HepG2 (cell line): ENCODE results near the gene UBR3. TPM values are rescaled to one million over a fixed set of nuclear protein-coding genes. Genes with fewer than 3 reads are reported as not detected.

Experiments used
- DNMT3B ChIP-seq: conservative IDR thresholded peaks from 2 replicates; pipeline ENCODE4 v1.6.1; 2016; ENCODE audit warnings: missing biosample characterization, control low read depth
- GPBP1L1 ChIP-seq: sonication (generic); formaldehyde crosslinking; IDR thresholded peaks from 2 replicates; pipeline ENCODE4 v1.5.0; 2020; ENCODE audit warnings: mild to moderate bottlenecking, missing genetic modification reagents
- HDAC1 ChIP-seq: sonication (generic); formaldehyde crosslinking; IDR thresholded peaks from 2 replicates; pipeline ENCODE4 v1.5.1; 2020; ENCODE audit warnings: mild to moderate bottlenecking, missing genetic modification reagents
- MAX ChIP-seq: IDR thresholded peaks from 2 replicates; pipeline ENCODE4 v1.6.1; 2012; ENCODE audit warnings: inconsistent platforms
- RARA ChIP-seq: IDR thresholded peaks from 2 replicates; pipeline ENCODE4 v1.6.1; 2016; ENCODE audit warnings: missing genetic modification reagents, missing compliant biosample characterization
- RBAK ChIP-seq: sonication (generic); formaldehyde crosslinking; IDR thresholded peaks from 2 replicates; pipeline ENCODE4 v1.5.1; 2020; ENCODE audit warnings: mild to moderate bottlenecking, missing genetic modification reagents
- RERE ChIP-seq: IDR thresholded peaks from 2 replicates; pipeline ENCODE4 v1.6.1; 2016; ENCODE audit warnings: low read depth, missing genetic modification reagents, missing compliant biosample characterization
- SMARCC2 ChIP-seq: fragments of 450-650 bp; IDR thresholded peaks from 2 replicates; pipeline ENCODE4 v1.6.1; 2017; ENCODE audit warnings: antibody characterized with exemption, mild to moderate bottlenecking
- SUZ12 ChIP-seq: fragments of 150-350 bp; IDR thresholded peaks from 2 replicates; pipeline ENCODE4 v1.6.1; 2014; ENCODE audit warnings: low read depth, low read length
- YEATS2 ChIP-seq: sonication (generic); formaldehyde crosslinking; IDR thresholded peaks from 2 replicates; pipeline ENCODE4 v1.4.0; 2020; ENCODE audit warnings: missing genetic modification reagents, borderline replicate concordance
- ZFP82 ChIP-seq: sonication (generic); formaldehyde crosslinking; IDR thresholded peaks from 2 replicates; pipeline ENCODE4 v1.5.1; 2020; ENCODE audit warnings: mild to moderate bottlenecking, missing genetic modification reagents, borderline replicate concordance
- ZHX1 ChIP-seq: sonication (generic); formaldehyde crosslinking; IDR thresholded peaks from 2 replicates; pipeline ENCODE4 v1.8.1; 2022; ENCODE audit warnings: low read depth, mild to moderate bottlenecking, missing genetic modification reagents
- ZNF275 ChIP-seq: sonication (generic); formaldehyde crosslinking; IDR thresholded peaks from 2 replicates; pipeline ENCODE4 v1.8.0; 2022; ENCODE audit warnings: missing genetic modification reagents, mild to moderate bottlenecking, inconsistent platforms, borderline replicate concordance
- ZNF280B ChIP-seq: sonication (generic); formaldehyde crosslinking; IDR thresholded peaks from 2 replicates; pipeline ENCODE4 v1.5.0; 2020; ENCODE audit warnings: missing genetic modification reagents, mild to moderate bottlenecking, borderline replicate concordance
- ZNF772 ChIP-seq: sonication (generic); formaldehyde crosslinking; IDR thresholded peaks from 2 replicates; pipeline ENCODE4 v1.5.0; 2020; ENCODE audit warnings: mild to moderate bottlenecking, missing genetic modification reagents
- polyA plus RNA-seq, 8 experiments: library from polyadenylated mRNA; depleted of rRNA in 3 of 8; stranded (reverse) in 7 of 8; unstranded in 1 of 8; fragments of >200 nt; fragmentation: Illumina TruSeq in 4 of 8; extraction: Trizol in 4 of 8; gene quantifications; 2 replicates each; pipeline versions ENCODE4 v1.2.1 to v1.2.3, GENCODE V29; 2011 to 2016; ENCODE audit warnings: low read depth in 4 of 8, missing spikeins in 1 of 8, mixed read lengths in 1 of 8; ENCODE audit not compliant: insufficient read depth in 1 of 8
- total RNA-seq, 5 experiments: library from RNA; depleted of rRNA; stranded (reverse); fragments of >200 nt; fragmentation: Illumina TruSeq; extraction: Trizol; gene quantifications; 2 replicates each; pipeline ENCODE4 v1.2.3, GENCODE V29; 2016; ENCODE audit warnings: low read depth in 1 of 5

The UBR3 gene
- total and polyA plus RNA-seq, 2 of the 13 experiments (the other 11 are each of a cell fraction or from before 2014, with no cell fraction given) = 15.1 to 28.0 TPM

- TF ChIP-seq RARA (peak; percentile 42; the same call in 1 of the 2 replicates), RERE (peak; percentile 61; the same call in 1 of the 2 replicates), ZHX1 (CRISPR knock-in tag) (peak; percentile 41), ZNF275 (CRISPR knock-in tag) (no peak), HDAC1 (peak; percentile 87), YEATS2 (CRISPR knock-in tag) (peak; percentile 55; the same call in 1 of the 2 replicates), MAX (peak; percentile 97), DNMT3B (CRISPR knock-in tag) (no peak; the same call in 1 of the 2 replicates), ZFP82 (CRISPR knock-in tag) (peak; percentile 79; the same call in 1 of the 2 replicates), ZNF772 (CRISPR knock-in tag) (peak; percentile 90), SUZ12 (no peak), ZNF280B (CRISPR knock-in tag) (peak; percentile 31; the same call in 1 of the 2 replicates), GPBP1L1 (no peak), SMARCC2 (no peak), RBAK (CRISPR knock-in tag) (no peak)
Observed at GRCh38 chr2:169824373-169825333, 2.6 kb upstream of the UBR3 start, which contains the start of gene METTL5 (continued).
